IPS-15b (cell line): ENCODE results near the gene SIGLEC9.

Source experiments
- H3K27me3 ChIP-seq: one replicate; pipeline ENCODE4 v1.6.1; 2013; ENCODE audit warnings: low read length; ENCODE audit not compliant: control insufficient read depth, insufficient read depth
- H3K36me3 ChIP-seq: one replicate; pipeline ENCODE4 v1.6.1; 2013; ENCODE audit warnings: low read length; ENCODE audit not compliant: control insufficient read depth, insufficient read depth
- H3K4me1 ChIP-seq: one replicate; pipeline ENCODE4 v1.6.1; 2013; ENCODE audit warnings: mild to moderate bottlenecking, low read length; ENCODE audit not compliant: control insufficient read depth, insufficient read depth
- H3K4me3 ChIP-seq: one replicate; pipeline ENCODE4 v1.5.1; 2013; ENCODE audit warnings: low read depth, low read length
- H3K9ac ChIP-seq: one replicate; pipeline ENCODE4 v1.6.1; 2013; ENCODE audit warnings: low read depth, mild to moderate bottlenecking, low read length
- H3K9me3 ChIP-seq: one replicate; pipeline ENCODE4 v1.6.1; 2013; ENCODE audit warnings: mild to moderate bottlenecking, low read length; ENCODE audit not compliant: control insufficient read depth, insufficient read depth

SIGLEC9 gene

DNA sequence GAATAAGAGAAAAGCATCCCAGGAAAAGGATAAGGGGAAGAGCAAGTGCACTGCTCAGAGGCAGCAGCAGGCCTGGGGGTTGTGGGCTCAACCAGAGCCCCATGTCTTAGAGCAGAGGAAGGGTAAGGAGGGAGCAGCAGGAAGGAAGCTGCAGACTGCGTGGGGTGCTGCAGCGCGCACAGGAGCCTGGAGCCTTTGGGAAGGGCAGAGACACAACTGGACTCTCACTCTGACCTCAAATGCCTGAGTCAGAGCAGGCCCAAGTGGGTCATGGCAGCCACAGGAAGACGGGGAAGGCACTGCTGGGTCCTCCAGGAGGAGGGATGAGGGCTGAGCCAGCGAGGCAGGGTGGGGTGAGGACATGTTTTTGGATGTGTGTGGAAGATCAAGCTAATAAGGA lies 49.0 kb downstream of the SIGLEC9 start:
- no peak overlapping the region for H3K4me3 ChIP-seq
- H3K27me3 ChIP-seq, result peaks cover 25% of the 10 kb centered on the region
- H3K9ac ChIP-seq, result no peak overlapping the region
- H3K36me3 ChIP-seq, result no peaks in the 10 kb centered on the region
- H3K9me3 ChIP-seq, result no peaks in the 10 kb centered on the region
- no peaks in the 10 kb centered on the region for H3K4me1 ChIP-seq

DNA sequence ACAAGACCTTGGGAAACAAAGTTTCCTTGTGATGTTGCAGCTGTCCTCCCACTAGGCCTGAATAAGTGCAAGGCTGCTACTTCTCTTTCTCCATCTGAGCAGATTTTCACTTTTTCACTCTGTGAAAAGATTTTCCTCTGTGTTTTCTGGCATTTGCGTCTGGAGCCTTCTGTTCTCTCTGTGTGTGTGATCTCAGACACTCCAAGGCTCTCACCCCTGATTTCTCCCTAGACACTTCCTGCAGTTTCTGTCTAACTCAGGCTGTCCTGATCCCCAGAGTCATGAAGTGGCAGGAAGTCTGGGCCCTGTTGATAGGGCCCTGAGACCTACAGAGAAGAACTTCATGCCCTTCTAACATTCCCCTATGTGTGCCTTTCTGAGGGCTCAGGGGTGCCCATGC lies 54.5 kb downstream of the SIGLEC9 start:
- Histone ChIP-seq H3K4me3 (no peak overlapping the region), H3K4me1 (no peaks in the 10 kb centered on the region), H3K36me3 (no peaks in the 10 kb centered on the region), H3K9ac (no peak overlapping the region), H3K27me3 (peaks cover 24% of the 10 kb centered on the region), H3K9me3 (no peaks in the 10 kb centered on the region)
